HTR-8/SVneo (cell line): ENCODE results near the gene EEF1E1.

ENCODE experiments used
- DNase-seq: peaks from one replicate; pipeline ENCODE4 v3.0.0; 2011; ENCODE audit warnings: low spot score, mixed read lengths; ENCODE audit not compliant: insufficient read length
- FAIRE-seq: peaks from 2 replicates; lab custom pipeline; 2011; peaks lifted over from hg19 to GRCh38; lab: Jason Lieb, UNC

EEF1E1 gene

DNA sequence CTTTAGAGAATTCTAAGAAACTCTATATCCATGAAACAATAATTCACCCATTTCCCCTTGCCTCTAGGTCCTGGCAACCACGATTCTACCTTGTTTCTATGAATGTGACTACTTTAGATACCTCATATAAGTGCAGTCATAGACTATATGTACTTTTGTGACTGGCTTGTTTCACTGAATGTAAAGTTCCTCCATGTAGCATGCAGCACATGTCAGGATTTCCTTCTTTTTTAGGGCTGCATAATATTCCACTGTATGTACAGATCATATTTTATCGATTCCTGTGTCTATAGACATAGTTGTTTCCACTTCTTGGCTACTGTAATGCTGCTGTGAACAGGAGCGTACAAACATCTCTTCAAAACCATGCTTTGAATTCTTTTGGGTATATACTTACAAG, 11.7 kb downstream of the EEF1E1 start:
- DNase-seq (no peak), FAIRE-seq (no peak)

DNA sequence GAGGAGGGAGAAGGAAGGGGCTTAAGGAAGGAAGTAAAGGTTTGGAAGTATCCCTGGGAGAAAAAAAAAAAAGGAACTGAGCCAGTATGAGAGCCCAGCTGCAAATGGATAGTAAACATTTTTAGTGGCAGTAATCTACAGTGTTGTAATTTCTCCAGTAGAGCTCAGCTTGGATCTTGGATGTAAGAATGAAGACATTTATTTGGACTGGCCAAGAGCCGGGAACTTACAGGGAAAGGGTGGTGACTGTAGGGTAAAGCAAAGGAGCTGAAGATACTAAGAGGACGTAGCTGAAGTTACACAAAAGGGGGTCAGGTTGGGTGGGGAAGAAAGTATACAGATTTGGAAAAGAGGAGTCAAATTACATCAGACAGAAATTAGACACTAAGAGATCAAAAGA, 13.5 kb downstream of the EEF1E1 start:
- FAIRE-seq, result no peak

GRCh38 chr6:8087870-8088754, 14.2 kb downstream of the EEF1E1 start:
- DNase-seq (no peak), FAIRE-seq (no peak)

More for the DNA sequence above, 13.5 kb downstream of the EEF1E1 start:
- no peak for DNase-seq

DNA sequence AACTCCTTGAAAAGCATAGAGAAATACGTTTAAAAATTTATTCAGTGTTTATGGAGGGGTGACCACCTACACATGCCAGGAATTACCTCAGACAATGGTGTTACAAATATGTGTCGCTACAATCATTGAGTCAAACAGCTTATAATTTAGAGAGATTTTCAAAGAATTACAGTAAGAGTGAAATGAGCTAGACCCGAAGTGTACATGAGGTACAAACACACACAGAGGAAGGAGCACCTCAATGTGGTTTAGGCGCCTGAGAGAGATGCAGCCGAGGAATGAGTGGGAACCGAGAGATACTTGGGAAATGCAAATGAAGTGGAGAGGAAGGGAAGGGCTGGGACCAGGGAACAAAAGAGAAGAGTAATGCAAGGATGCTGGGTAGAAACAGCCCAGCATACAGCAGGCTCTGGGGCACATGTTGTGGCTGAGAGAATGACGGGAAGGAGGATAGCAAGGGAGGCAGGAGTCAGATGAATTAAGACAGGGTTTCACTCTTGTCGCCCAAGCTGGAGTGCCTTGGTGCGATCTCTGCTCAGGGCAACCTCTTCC, 15.5 kb downstream of the EEF1E1 start:
- DNase-seq, result no peak
- no peak for FAIRE-seq

- FAIRE-seq, result peak; percentile 16
- DNase-seq, result peak; percentile 28
Observed at GRCh38 chr6:8085053-8085511, 17.3 kb downstream of the EEF1E1 start.

- no peak for FAIRE-seq
- no peak for DNase-seq
Observed at GRCh38 chr6:8084586-8084985, 17.8 kb downstream of the EEF1E1 start.

GRCh38 chr6:8082954-8083858, 19.1 kb downstream of the EEF1E1 start:
- DNase-seq, result peak; percentile 53
- peak; percentile 40 for FAIRE-seq

- no peak for DNase-seq
- FAIRE-seq, result no peak
Observed at GRCh38 chr6:8082572-8082953, 19.8 kb downstream of the EEF1E1 start.

GRCh38 chr6:8080362-8081151, 21.8 kb downstream of the EEF1E1 start:
- peak; percentile 29 for DNase-seq
- FAIRE-seq, result no peak

DNA sequence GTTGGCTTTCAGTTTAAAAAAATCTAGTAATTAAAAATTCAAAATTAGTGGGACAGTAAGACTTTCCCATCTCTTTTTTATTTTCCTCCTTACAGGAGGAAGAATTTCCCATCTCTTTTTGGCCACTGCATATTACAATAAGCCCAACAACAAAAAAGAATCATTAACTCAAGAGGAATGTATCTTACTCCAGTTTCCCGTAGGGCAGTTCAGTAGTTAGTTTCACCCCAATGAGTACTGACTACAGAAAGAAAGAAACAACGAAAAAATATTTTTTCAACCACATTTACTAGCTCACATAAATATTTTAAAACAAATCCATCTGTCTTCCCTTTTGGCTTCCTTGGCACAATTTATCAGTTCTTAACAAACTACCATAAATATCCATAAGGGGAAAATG, 23.2 kb downstream of the EEF1E1 start:
- DNase-seq (no peak), FAIRE-seq (no peak)

- FAIRE-seq, result no peak
- no peak for DNase-seq
Observed at GRCh38 chr6:8077991-8078390, 24.4 kb downstream of the EEF1E1 start.

GRCh38 chr6:8075704-8076103, 26.6 kb downstream of the EEF1E1 start:
- no peak for FAIRE-seq
- DNase-seq, result no peak

- DNase-seq (no peak), FAIRE-seq (no peak)
Observed at GRCh38 chr6:8075185-8075584, 27.2 kb downstream of the EEF1E1 start.

DNA sequence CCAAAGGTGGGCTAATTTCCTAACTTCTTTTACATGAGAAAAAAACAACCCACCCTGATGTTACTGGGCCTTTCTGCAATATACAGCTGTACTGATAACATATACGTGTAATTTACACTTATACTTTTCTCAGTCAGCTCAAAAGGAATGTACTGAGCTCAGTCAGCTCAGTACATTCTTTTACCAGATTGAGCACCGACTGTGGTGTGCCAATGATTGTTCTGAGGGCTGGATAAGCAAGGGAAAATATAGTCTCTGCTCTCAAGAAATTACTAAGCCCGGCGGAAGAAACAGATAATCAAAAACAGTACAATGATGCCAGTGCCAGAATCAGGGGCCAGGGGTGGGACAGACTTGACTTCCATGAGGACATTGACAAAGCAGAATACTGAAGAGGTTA, 28.1 kb downstream of the EEF1E1 start:
- FAIRE-seq, result no peak
- no peak for DNase-seq

DNA sequence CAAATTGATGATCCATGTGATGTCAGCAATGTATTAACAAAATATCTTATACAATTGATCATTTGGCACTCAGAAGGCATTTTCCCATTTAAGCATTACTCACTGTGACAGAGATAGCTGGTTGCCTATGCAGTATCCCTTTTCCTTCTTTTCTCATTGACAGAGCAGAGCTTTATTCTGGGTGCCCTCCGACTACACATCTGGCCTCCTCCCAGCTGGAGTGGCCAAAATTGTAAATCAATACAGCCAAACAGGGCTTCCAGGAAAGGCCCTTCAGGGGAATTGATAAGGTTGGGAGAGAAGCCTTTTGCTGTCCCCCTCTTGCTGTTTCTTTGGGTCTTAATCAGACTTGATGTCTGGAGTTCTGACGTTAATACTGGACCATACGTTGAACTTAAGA, 28.6 kb downstream of the EEF1E1 start:
- no peak for DNase-seq
- FAIRE-seq, result no peak

GRCh38 chr6:8070718-8071117, 31.6 kb downstream of the EEF1E1 start:
- no peak for FAIRE-seq
- DNase-seq, result no peak

GRCh38 chr6:8069631-8070284, 32.6 kb downstream of the EEF1E1 start:
- DNase-seq (no peak), FAIRE-seq (no peak)

DNA sequence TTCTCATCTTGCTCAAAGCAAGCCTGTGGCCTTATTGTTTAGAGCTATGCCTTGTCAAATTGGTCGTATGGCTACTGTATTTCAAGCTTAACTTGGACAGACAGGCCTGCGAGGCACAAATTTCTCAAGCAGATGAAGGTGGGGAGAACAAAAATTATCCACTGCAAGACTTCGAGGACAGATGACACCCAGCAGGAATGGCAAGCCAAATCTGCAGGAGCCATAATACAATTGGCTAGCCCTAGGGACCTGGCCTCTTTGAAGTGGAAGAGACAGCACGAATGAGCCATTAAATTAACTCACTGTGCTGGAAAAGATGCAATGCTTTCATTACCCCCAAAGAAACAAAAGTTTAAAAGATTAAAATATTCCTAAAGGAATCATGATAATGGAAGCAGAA, 33.2 kb downstream of the EEF1E1 start:
- DNase-seq, result no peak
- FAIRE-seq, result no peak

DNA sequence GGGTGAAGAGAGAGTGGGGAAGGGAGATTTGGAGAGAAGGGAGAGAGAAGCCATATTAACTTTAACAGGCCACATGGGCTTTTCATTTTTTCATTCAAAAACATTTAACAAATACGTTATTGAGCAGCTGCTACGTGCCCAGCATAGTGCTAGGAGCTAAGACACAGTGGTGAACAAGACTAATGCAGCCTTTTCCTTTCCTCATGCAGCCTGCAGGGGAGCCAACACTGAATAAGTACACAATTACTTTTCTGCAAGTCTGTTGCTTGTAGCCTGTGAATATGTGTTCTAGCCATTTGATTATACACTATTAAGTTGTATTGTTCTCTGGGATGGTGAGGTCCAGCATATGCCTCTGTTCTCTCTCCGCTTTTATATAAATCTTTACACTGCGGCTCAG, 36.2 kb downstream of the EEF1E1 start:
- DNase-seq, result no peak
- FAIRE-seq, result no peak
